GM19239 (cell line): ENCODE measurements around the gene DDTL.
"Not testable (repeated sequence)": the region's sequence is repeated elsewhere in the genome, so short reads cannot be mapped to it uniquely, and the experiment has no call there.

Source experiments
- DNase-seq: peaks from one replicate; pipeline ENCODE4 v3.0.0; 2011; ENCODE audit warnings: low spot score; ENCODE audit not compliant: insufficient read length
- FAIRE-seq: peaks from 2 replicates; lab custom pipeline; 2011; peaks lifted over from hg19 to GRCh38; lab: Jason Lieb, UNC

Gene DDTL

DNA sequence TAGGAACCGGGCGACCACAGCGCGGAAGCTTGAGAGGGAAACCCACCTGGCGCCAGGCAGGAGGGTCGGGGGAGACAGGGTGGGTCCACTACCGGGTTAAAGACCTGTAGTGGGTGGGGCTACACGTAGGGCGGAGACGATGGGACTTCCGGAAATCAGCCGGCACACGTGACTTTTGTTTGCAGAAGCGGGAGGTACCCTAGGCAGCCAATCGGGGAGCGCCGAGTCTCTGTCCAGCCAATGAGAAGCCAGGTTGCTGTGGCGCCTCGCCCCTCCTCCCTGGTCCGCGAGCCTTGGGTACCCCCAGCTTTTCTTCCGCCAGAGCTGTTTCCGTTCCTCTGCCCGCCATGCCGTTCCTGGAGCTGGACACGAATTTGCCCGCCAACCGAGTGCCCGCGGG lies at the start of gene DDTL:
Gene DDTL, plus strand, starts transcription at position 321 of the 400 bp plus-strand sequence. Its CDS starts 27 bp downstream, at position 348.
- FAIRE-seq: peak; percentile 99
- DNase-seq: not testable (repeated sequence)

GRCh38 chr22:23920267-23920611 lies 46.4 kb upstream of the DDTL start:
- DNase-seq, FAIRE-seq: not testable (repeated sequence)

GRCh38 chr22:23921586-23922201 lies 45.0 kb upstream of the DDTL start:
- FAIRE-seq: not testable (repeated sequence)

DNA sequence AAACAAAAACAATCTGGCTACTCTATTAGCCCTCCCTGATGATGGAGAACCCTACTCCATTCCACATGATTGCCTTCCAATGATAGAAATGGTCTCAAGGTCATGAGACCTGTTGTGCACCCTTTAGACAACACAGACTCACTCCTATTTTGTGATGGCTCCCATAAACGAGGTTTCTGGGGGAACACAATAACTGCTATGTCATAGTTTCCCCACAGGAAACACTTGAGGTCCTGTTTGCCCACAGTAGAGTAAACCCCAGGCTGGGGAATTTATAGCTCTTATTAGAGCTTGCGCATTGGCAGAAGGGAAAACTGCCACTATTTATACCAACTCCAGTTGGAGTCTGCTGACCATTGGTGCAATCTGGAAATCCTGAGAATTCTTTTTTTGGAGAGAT lies 43.8 kb upstream of the DDTL start:
- DNase-seq (no peak), FAIRE-seq (no peak)

More at GRCh38 chr22:23921586-23922201, 45.0 kb upstream of the DDTL start:
- not testable (repeated sequence) for DNase-seq

- no peak for FAIRE-seq
Observed at GRCh38 chr22:23925020-23925606, 41.6 kb upstream of the DDTL start.

DNA sequence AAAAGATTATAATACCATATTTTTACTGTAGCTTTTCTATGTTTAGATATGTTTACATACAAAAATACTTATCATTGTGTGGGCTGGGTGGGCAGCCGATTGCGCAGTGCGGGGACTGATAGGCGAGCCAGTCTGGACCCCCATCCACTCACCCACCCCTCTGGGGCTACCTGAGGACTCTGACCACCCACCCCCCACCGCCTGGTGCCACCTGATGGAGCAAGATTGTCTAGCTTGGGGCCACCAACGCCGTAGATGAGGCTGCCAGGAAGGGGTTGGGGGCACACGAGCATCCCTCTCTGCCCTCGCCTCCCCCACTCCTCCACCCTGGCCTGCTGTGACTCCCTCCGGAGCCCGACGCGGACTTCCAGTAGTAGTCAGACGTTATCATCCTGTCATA lies 40.1 kb upstream of the DDTL start:
- no peak for FAIRE-seq
- DNase-seq: no peak

More at GRCh38 chr22:23925020-23925606, 41.6 kb upstream of the DDTL start:
- DNase-seq: no peak

DNA sequence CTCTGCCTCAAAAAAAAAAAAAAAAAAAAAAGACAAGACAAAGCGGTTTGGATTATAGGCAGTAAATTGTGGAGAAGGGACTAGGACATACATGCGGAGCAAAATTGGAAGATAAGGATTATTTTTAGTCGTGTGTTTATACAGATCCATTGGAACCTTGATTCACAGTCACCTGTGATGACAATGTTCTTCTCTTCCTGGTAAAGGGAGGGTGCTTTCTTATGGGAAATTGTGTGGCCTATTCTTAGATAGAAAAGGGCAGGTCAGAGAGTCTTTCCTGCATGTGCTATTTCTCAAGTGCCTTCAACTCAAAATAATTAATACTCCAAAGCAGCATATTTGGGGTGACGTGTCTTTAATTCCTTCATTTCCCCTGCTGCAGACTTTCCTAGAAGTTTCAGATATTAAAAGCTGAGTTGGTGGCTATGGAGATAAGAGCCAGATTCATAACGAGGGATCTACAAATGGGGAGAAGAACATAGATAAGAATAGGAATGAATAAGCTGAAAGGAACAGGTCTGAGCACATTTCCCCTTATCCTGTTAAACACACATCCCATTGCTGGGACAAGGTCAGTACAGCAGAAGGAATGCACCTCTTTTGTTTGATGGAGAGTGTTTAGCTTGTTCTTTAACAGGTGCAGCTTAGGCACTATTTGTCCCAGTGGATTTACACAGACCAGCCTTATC lies 28.2 kb upstream of the DDTL start:
- FAIRE-seq (no peak), DNase-seq (no peak)

GRCh38 chr22:23939017-23939357 lies 27.7 kb upstream of the DDTL start:
- FAIRE-seq (no peak), DNase-seq (no peak)

GRCh38 chr22:23940166-23940565 lies 26.5 kb upstream of the DDTL start:
- DNase-seq, FAIRE-seq: not testable (repeated sequence)

- DNase-seq, FAIRE-seq: not testable (repeated sequence)
Observed at GRCh38 chr22:23947391-23947790, 19.3 kb upstream of the DDTL start.

DNA sequence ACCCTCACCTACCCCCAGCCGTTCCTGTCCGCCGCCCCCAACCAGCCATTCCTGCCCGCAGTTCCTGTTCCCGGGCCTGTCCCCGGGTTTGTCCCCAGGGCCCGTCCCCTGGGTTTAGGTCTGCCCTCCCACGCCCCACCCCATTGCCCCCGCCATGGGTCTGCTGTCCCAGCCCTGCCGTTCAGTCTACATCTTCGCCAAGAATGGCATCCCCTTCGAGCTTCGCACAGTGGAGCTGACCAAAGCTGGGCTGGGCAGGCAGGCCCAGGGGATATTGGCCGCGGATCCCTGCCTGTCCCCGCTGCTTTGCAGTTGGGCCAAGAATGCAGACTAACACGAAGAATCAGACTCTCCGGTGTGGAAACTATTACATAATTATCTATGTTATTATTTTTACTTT lies 16.9 kb upstream of the DDTL start:
- not testable (repeated sequence) for DNase-seq, FAIRE-seq

GRCh38 chr22:23951383-23951782 lies 15.3 kb upstream of the DDTL start:
- FAIRE-seq, DNase-seq: not testable (repeated sequence)

GRCh38 chr22:23952794-23953405 lies 13.8 kb upstream of the DDTL start:
- not testable (repeated sequence) for FAIRE-seq

DNA sequence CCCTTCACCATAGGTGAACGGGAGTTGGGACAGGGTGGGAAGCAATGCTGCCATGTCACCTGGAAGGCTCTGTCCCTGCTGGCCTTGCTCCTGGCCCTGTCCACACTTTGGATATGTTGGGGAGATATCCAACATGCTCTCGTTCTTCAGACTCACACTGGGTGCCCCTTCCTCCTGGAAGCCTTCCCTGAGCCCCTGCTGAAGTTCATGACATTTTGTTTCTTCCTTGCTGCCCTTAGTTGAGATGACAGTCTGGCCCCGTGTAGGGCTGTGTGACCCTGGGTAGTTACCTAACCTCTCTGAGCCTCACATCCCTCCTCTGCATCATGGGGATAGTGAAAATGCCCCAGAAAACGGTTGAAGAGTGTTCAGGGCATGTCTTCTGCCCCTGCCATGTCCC lies 13.2 kb upstream of the DDTL start:
- not testable (repeated sequence) for FAIRE-seq, DNase-seq

More at GRCh38 chr22:23952794-23953405, 13.8 kb upstream of the DDTL start:
- not testable (repeated sequence) for DNase-seq

- not testable (repeated sequence) for DNase-seq, FAIRE-seq
Observed at GRCh38 chr22:23954193-23954990, 12.3 kb upstream of the DDTL start.

DNA sequence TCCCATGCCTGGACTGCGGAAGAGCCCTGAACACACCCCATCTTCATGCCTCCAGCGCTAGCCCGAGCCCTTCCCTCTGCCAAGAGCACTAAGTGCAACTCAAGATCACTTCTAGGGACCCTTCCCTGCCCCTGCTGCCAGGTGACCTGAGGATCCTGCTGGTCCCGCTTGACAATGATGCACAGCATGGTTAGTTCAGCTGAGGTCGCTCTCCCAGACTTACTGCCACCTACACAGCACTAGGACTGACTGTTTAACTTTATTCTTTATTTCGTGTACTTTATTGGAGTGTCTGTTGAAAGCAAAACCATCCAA lies 11.7 kb upstream of the DDTL start:
- FAIRE-seq: not testable (repeated sequence)

GRCh38 chr22:23955886-23956285 lies 10.8 kb upstream of the DDTL start:
- not testable (repeated sequence) for FAIRE-seq, DNase-seq

More for the DNA sequence above, 11.7 kb upstream of the DDTL start:
- DNase-seq: not testable (repeated sequence)

DNA sequence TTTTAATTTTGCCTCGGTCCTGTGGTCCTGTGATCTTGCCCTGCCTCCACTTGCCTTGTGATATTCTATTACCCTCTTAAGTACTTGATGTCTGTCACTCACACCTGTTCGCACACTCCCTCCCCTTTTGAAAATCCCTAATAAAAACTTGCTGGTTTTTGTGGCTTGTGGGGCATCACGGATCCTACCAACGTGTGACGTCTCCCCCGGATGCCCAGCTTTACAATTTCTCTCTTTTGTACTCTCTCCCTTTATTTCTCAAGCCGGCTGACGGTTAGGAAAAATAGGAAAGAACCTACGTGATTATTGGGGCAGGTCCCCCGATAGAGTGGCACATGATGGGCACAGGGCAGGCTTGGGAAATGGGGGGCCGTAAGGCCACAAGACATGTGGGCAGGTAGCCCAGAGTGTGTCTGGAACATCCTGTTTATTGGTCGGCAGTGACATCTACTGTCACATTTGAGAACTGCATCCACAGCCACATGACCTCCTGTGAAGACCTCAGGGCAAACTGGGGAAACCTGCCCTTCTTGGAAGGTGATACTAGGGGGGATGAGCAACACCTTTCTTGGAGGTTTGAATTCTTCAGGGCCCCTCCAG lies 10.3 kb upstream of the DDTL start:
- FAIRE-seq: peak; percentile 52
- not testable (repeated sequence) for DNase-seq

DNA sequence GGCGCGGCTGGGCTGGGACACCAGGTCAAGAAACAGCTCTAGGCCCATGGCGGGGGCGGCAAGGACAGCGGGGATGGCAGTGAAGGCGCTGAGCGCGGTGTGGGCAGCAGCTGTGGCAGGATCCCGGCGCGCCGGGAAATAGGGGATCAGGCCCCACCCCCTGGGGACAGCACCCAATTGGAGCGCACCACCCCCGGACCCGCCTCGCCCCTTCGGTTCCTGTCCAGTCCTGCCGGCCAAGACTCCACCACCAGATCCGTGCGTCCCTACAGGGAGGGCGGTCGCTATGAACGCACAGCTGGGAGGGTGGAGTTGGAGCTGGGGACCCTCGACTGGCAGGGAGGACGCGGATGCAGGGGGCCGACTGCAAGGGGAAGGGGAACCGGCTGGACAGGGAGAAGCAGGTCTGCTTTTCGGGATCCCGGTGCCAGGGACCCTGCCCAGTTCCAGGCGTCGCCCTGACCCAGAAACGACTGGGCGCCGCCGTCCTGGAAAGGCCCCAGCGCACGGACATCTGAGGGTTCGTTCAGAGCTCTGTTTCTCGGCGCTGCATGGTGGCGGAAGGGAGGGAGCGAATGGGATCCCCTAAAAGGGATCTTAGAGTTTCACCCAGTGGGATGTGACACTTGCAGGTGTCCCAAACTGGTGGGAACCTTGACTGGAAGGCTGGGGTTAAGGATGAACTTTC lies 5.5 kb upstream of the DDTL start, which contains the start of gene GSTT2B:
Gene GSTT2B, minus strand, starts transcription at position 112 of the 688 bp plus-strand sequence. Its CDS starts 64 bp downstream, at position 48.
- not testable (repeated sequence) for FAIRE-seq

More for the DNA sequence above, 5.5 kb upstream of the DDTL start, which contains the start of gene GSTT2B:
- DNase-seq: not testable (repeated sequence)
